Measurements from ENCODE around the gene DYRK1A. TPM values are rescaled to one million over a fixed set of nuclear protein-coding genes. Genes with fewer than 3 reads are reported as not detected.

DYRK1A gene
- total RNA-seq, 1 donor from 2014 or later: 23.6 TPM

DNA sequence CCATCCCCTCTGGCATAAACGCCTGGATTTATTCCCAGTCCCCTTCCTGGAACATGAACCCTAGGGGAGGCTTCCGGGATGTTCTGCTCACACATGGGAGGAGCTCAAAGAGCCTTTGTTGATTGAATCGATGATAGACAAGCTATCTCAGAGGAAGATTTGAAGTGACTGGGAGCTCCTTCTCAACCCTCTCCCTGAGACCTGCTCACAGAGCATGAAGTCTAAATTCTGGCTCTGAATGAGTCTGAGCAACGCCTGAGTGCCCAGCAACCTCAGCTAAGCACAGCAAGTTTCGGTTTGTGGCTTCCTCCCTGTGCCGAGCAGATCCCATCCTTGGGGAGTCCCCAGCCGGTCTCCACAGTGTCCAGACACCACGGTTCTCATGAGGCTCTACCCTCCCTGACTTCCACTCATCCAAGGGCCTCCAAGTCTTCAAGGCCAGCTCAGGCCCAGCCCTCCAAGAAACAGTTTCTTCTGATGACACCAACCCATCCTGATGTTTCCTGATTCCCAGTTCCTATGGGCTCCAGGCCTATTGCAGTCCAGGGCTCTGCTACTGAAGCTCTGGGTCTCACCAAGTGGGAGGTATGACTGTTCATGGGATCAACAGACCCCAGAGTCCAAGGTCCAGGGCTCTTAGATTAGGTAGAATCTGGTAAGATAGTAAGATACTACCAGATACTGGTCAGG lies 190.8 kb downstream of the DYRK1A start:
- TF ChIP-seq, protein P1, sequence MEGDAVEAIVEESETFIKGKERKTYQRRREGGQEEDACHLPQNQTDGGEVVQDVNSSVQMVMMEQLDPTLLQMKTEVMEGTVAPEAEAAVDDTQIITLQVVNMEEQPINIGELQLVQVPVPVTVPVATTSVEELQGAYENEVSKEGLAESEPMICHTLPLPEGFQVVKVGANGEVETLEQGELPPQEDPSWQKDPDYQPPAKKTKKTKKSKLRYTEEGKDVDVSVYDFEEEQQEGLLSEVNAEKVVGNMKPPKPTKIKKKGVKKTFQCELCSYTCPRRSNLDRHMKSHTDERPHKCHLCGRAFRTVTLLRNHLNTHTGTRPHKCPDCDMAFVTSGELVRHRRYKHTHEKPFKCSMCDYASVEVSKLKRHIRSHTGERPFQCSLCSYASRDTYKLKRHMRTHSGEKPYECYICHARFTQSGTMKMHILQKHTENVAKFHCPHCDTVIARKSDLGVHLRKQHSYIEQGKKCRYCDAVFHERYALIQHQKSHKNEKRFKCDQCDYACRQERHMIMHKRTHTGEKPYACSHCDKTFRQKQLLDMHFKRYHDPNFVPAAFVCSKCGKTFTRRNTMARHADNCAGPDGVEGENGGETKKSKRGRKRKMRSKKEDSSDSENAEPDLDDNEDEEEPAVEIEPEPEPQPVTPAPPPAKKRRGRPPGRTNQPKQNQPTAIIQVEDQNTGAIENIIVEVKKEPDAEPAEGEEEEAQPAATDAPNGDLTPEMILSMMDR (conservative IDR thresholded peaks at IDR 0.05; ENCODE audit: low read depth, low read length): no peak
- H3K4me3 ChIP-seq (ENCODE audit: low read depth, low read length): peak overlapping the region; percentile 36
- DNase-seq (ENCODE audit: low read depth): no peak

DNA sequence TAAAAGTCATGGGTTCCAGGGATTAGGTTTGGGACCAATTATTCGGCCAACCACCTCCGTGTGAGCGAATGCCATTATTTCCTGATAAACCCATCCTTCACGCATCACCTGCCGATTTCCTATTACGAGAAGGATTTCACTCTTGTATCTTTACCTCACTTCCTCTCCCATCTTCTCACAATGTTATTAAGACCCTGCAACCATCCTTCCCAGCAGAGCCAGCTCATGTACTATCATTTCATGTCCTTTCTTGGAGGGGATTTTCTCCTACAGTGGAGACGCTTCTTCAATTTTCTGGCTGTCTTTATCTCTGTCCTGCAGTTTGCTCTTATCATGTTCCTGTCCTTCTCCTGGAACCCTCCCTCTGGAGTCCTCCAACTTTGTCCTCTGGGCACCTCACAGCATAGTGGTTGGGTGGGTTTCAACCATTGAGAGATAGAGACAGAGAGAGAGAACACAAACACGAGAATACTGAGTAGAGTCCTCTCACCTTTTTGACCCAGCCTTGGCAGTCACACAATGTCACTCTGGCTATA lies 192.2 kb downstream of the DYRK1A start:
- H3K4me3 ChIP-seq (ENCODE audit: low read depth, low read length): no peak overlapping the region
- DNase-seq (ENCODE audit: low read depth): no peak
- TF ChIP-seq, protein P1 (conservative IDR thresholded peaks at IDR 0.05; ENCODE audit: low read depth, low read length): no peak

DNA sequence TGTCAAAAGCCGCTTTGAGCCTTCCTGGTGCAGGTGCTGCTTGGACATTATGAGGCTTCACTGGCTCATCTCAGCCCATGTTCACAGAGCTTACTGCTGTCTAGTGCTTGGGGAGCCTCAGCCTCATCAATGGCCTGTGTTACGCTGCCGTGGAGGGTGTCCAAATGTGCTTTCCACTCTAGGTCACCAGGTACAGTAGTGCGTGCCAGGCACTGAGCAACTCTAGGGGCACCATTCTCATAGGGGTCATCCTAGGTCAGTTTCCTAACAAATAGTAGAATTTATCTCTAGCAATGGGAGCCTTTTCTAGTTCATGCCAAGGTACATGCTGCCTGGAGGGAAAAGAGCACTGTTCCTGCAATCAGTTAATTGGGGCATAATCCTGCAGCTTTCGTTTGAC lies 193.8 kb downstream of the DYRK1A start:
- no peak for DNase-seq (ENCODE audit: low read depth)

DNA sequence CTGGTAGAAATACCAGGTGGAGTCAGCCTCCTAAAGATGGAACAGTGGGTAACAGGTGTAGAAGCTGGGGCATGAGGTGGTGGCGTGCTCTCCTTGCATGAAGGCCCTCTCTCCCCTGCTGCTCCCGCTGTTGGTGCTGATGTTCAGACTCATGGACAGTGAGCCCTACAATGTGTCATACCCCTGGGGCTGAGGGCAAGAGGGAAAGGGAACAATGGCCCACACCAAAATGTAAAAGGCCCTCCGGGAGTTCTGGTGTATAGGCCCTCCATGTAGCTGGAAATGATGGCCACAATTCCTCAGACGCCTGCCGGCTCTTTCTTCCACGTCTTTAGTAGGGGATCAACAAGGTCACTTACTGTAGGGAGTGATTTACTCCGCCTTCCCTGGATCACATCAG lies 194.9 kb downstream of the DYRK1A start:
- TF ChIP-seq, protein P1 (conservative IDR thresholded peaks at IDR 0.05; ENCODE audit: low read depth, low read length): no peak
- DNase-seq (ENCODE audit: low read depth): no peak
- no peak overlapping the region for H3K4me3 ChIP-seq (ENCODE audit: low read depth, low read length)

More for the DNA sequence above, 193.8 kb downstream of the DYRK1A start:
- no peak overlapping the region for H3K4me3 ChIP-seq (ENCODE audit: low read depth, low read length)
- TF ChIP-seq, protein P1 (conservative IDR thresholded peaks at IDR 0.05; ENCODE audit: low read depth, low read length): no peak

DNA sequence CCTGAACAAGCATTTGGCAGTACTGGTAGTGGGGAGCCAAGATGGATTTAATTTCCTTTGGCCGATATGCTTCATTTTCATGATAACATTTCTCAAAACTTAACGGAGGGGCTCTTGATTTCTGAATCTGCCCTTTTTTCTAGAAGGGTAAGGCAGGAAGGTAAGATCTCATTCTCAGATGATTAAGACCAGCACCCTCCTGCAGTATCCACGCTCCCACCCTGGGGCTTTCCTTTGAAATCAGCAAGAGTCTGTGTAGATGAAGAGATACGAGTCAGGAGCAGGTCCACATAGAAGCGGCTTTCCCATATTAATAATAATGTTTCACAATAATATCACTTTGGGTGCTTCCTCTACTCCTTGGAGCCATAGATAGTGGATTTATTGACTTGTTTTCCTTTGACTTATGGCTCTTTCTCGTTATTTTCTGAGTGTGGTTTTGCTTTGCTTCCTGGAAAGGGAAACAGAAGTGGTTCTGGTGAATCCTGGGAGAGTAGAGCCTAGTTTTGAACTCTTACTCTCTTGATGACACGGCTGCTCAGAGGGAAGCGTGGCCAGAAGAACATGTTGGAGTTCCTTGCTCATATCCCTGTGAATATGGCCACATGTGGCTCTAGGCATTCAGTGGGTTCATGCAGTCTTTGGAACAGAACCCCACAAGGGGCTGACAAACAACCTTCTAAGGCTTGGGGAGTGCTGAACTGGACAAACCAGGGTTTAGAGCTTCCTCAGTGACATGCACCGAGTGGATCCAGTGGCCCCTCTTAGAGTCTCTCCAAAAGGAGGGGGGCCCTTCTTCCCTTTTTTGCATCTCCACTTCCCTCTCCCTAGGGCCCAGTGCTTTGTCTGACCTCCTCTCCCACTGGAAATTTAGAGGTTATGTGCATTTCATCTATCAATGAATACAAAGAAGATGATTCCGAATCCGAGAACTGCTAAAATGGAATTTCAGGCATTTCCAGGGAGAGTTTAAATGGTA lies 195.7 kb downstream of the DYRK1A start:
- DNase-seq (ENCODE audit: low read depth): no peak

DNA sequence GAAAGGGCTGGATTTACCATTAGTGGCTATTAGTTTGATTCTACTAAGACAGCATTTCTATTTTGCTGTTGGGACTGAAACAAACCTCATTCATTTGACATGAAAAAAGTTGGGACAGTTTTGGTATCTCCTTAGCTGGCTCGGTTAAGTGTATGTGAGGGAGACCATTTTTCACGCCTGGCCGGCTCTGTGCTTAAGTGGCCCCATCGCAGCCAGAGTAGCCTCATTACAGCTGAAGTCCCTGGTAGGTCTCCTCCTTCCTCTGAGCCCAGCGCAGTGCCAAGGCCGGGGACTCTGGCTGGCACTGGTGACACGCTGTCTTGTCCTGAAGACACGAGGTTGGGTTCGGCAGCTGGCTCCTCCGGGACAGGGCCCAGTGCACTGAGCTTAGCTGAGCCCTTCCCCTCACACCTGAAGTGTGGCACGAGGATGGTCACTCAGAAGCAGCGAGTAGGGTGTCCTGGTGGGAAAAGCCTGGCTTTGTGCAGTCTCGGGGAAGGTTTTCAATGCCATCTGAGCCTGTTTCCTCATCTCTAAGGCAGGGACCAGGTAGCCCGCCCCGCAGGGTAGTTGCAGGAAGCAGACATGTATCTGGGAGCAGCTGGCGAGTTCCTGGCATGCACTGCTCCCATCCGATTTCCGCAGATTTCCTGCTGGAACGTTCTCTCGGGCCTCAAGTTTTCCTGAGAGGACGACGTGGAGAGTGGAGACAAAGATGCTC lies 196.5 kb downstream of the DYRK1A start:
- DNase-seq (ENCODE audit: low read depth): no peak
- TF ChIP-seq, protein P1 (conservative IDR thresholded peaks at IDR 0.05; ENCODE audit: low read depth, low read length): no peak
- H3K4me3 ChIP-seq (ENCODE audit: low read depth, low read length): peak overlapping the region; percentile 84

More for the DNA sequence above, 195.7 kb downstream of the DYRK1A start:
- TF ChIP-seq, protein P1 (conservative IDR thresholded peaks at IDR 0.05; ENCODE audit: low read depth, low read length): no peak
- H3K4me3 ChIP-seq (ENCODE audit: low read depth, low read length): no peak overlapping the region

All from epithelial cell of proximal tubule (primary cell).